Prostate gland (tissue), 2 donors: ENCODE measurements around the gene MAP1LC3B2. TPM values are rescaled to one million over a fixed set of nuclear protein-coding genes. Genes with fewer than 3 reads are reported as not detected.

Experiments used
- DNase-seq: peaks from one replicate; pipeline ENCODE4 v3.0.0-alpha.2; 2019; ENCODE audit warnings: low spot score
- H3K27ac ChIP-seq, 2 donors: fragments of 200-600 bp; sonication (generic); 2 replicates each; pipeline ENCODE4 v1.5.1; 2017 to 2019
- H3K27me3 ChIP-seq: fragments of 200-600 bp; sonication (generic); replicated peaks from 2 replicates; pipeline ENCODE4 v1.5.1; 2019; ENCODE audit not compliant: insufficient read depth
- H3K36me3 ChIP-seq, 2 donors: fragments of 200-600 bp; sonication (generic); 1 replicate in 1 of 2; 2 replicates in 1 of 2; pipeline versions ENCODE4 v1.5.1 to v1.8.1; 2017 to 2019
- H3K4me1 ChIP-seq: fragments of 200-600 bp; sonication (generic); replicated peaks from 2 replicates; pipeline ENCODE4 v1.5.1; 2019
- H3K4me3 ChIP-seq, 2 donors: fragments of 200-600 bp; sonication (generic); 2 replicates each; pipeline ENCODE4 v1.5.1; 2017 to 2019
- H3K9me3 ChIP-seq: fragments of 200-600 bp; sonication (generic); 2 replicates; pipeline ENCODE4 v1.5.1; 2017
- CTCF ChIP-seq, 4 experiments: fragments of 200-600 bp in 2 of 4; fragments of 450-650 bp in 2 of 4; sonication (generic) in 2 of 4; IDR thresholded peaks; 1 replicate in 3 of 4; 2 replicates in 1 of 4; pipeline ENCODE4 v1.5.1; 2016 to 2019; ENCODE audit warnings: antibody characterized with exemption in 4 of 4, mild to moderate bottlenecking in 2 of 4, moderate library complexity in 2 of 4
- POLR2A ChIP-seq: fragments of 450-650 bp; IDR thresholded peaks from one replicate; pipeline ENCODE4 v1.6.1; 2016; ENCODE audit warnings: antibody characterized with exemption, mild to moderate bottlenecking
- POLR2AphosphoS5 ChIP-seq: sonication (generic); formaldehyde crosslinking; IDR thresholded peaks from one replicate; pipeline ENCODE4 v1.6.1; 2017; ENCODE audit warnings: antibody characterized with exemption
- WGBS: methylation state at CpG from one replicate; pipeline ENCODE4 v1.1.5; 2018; 5-methylcytosine and 5-hydroxymethylcytosine counted together
- intact Hi-C: fragments of 100-400 bp; cut with DNase I; formaldehyde crosslinking; loops from one replicate; pipeline ENCODE4 v1.14.2; 2022
- total RNA-seq, 2 donors: library from RNA; depleted of rRNA; stranded (reverse); fragments of >200 nt; gene quantifications; one replicate each; pipeline ENCODE4 v1.1.0, GENCODE V29; 2016

Gene MAP1LC3B2
- total RNA-seq, 2 donors from 2014 or later: 1.6 TPM; not detected in 1

GRCh38 chr12:116556356-116556952 lies 2.7 kb upstream of the MAP1LC3B2 start:
- TF ChIP-seq POLR2A (no peak), CTCF (IDR thresholded peaks at IDR 0.05) (no peak), POLR2AphosphoS5 (no peak)
- 94% methylated on average over 6 of the region's 6 CpGs for WGBS
- Histone ChIP-seq H3K4me1 (no peaks in the 10 kb centered on the region), H3K9me3 (no peaks in the 10 kb centered on the region), H3K27ac (no peak overlapping the region), H3K27me3 (no peaks in the 10 kb centered on the region), H3K4me3 (no peak overlapping the region), H3K36me3 (no peaks in the 10 kb centered on the region)
- intact Hi-C loops: no loop called here
- DNase-seq: no peak

- H3K27me3 ChIP-seq: no peaks in the 10 kb centered on the region
- H3K27ac ChIP-seq: no peak overlapping the region
- H3K4me3 ChIP-seq: no peak overlapping the region
- DNase-seq: no peak
- TF ChIP-seq CTCF (IDR thresholded peaks at IDR 0.05): no peak
- no peak for TF ChIP-seq POLR2A
- no peak for TF ChIP-seq POLR2AphosphoS5
- no peaks in the 10 kb centered on the region for H3K9me3 ChIP-seq
- 97% methylated on average over 4 of the region's 4 CpGs for WGBS
- intact Hi-C loops: no loop called here
- no peaks in the 10 kb centered on the region for H3K36me3 ChIP-seq
- H3K4me1 ChIP-seq: no peaks in the 10 kb centered on the region
Measured at GRCh38 chr12:116556964-116557698, 2.0 kb upstream of the MAP1LC3B2 start.

GRCh38 chr12:116558280-116559161 lies 660 bp upstream of the MAP1LC3B2 start:
- Histone ChIP-seq H3K4me3 (no peak overlapping the region), H3K27ac (peak overlapping the region in 1 of 2 donors; percentile 65), H3K9me3 (no peaks in the 10 kb centered on the region)

GRCh38 chr12:116561181-116561821 lies 2.1 kb downstream of the MAP1LC3B2 start:
- intact Hi-C loops: no loop called here
- no peaks in the 10 kb centered on the region for H3K36me3 ChIP-seq
- TF ChIP-seq CTCF (IDR thresholded peaks at IDR 0.05) (no peak), POLR2AphosphoS5 (no peak), POLR2A (no peak)
- no peaks in the 10 kb centered on the region for H3K27me3 ChIP-seq
- H3K27ac ChIP-seq: no peak overlapping the region
- WGBS: 79% methylated on average over 6 of the region's 6 CpGs
- no peaks in the 10 kb centered on the region for H3K9me3 ChIP-seq
- no peaks in the 10 kb centered on the region for H3K4me1 ChIP-seq
- no peak for DNase-seq
- no peak overlapping the region for H3K4me3 ChIP-seq

More at GRCh38 chr12:116558280-116559161, 660 bp upstream of the MAP1LC3B2 start:
- no peaks in the 10 kb centered on the region for H3K4me1 ChIP-seq
- no peaks in the 10 kb centered on the region for H3K36me3 ChIP-seq
- DNase-seq: no peak
- H3K27me3 ChIP-seq: no peaks in the 10 kb centered on the region
- 81% methylated on average over 21 of the region's 21 CpGs for WGBS
- TF ChIP-seq POLR2A (no peak), CTCF (IDR thresholded peaks at IDR 0.05) (no peak), POLR2AphosphoS5 (no peak)
- intact Hi-C loops: no loop called here
